Fibroblast of mammary gland (primary cell): Measurements from ENCODE around the gene GPR153.

Source experiments
- DNase-seq: peaks from one replicate; pipeline ENCODE4 v3.0.0-alpha.2; 2010; ENCODE audit warnings: low read depth
- H3K4me3 ChIP-seq: 2 replicates; pipeline ENCODE4 v1.5.1; 2011; ENCODE audit warnings: low read depth, mild to moderate bottlenecking, low read length, moderate library complexity; ENCODE audit not compliant: control insufficient read depth
- CTCF ChIP-seq: conservative IDR thresholded peaks from 2 replicates; pipeline ENCODE4 v1.5.1; 2011; ENCODE audit warnings: low read depth, low read length, inconsistent platforms; ENCODE audit not compliant: control insufficient read depth, insufficient read depth

GPR153 gene

GRCh38 chr1:6257541-6258069 lies 3.3 kb downstream of the GPR153 start:
- H3K4me3 ChIP-seq, result no peak overlapping the region
- TF ChIP-seq CTCF, result no peak
- DNase-seq, result no peak

- no peak for DNase-seq
- no peak overlapping the region for H3K4me3 ChIP-seq
- no peak for TF ChIP-seq CTCF
Measured at GRCh38 chr1:6256645-6257044, 4.3 kb downstream of the GPR153 start.

GRCh38 chr1:6254691-6255090 lies 6.2 kb downstream of the GPR153 start:
- TF ChIP-seq CTCF, result no peak
- no peak for DNase-seq
- H3K4me3 ChIP-seq, result no peak overlapping the region

GRCh38 chr1:6253380-6253779 lies 7.5 kb downstream of the GPR153 start:
- H3K4me3 ChIP-seq, result no peak overlapping the region
- TF ChIP-seq CTCF, result no peak

GRCh38 chr1:6252374-6252710 lies 8.6 kb downstream of the GPR153 start:
- no peak overlapping the region for H3K4me3 ChIP-seq
- DNase-seq, result no peak
- no peak for TF ChIP-seq CTCF

More at GRCh38 chr1:6253380-6253779, 7.5 kb downstream of the GPR153 start:
- DNase-seq, result no peak

- DNase-seq, result no peak
- no peak overlapping the region for H3K4me3 ChIP-seq
- TF ChIP-seq CTCF, result no peak
Measured at GRCh38 chr1:6251681-6252373, 9.1 kb downstream of the GPR153 start.
